ENCODE data around the gene NPHP1. TPM values are rescaled to one million over a fixed set of nuclear protein-coding genes. Genes with fewer than 3 reads are reported as not detected.

NPHP1 gene
- total and polyA plus RNA-seq, 2 of the 8 experiments (the other 6 are each of a cell fraction or from before 2014, with no cell fraction given) = 1.4 to 2.8 TPM

DNA sequence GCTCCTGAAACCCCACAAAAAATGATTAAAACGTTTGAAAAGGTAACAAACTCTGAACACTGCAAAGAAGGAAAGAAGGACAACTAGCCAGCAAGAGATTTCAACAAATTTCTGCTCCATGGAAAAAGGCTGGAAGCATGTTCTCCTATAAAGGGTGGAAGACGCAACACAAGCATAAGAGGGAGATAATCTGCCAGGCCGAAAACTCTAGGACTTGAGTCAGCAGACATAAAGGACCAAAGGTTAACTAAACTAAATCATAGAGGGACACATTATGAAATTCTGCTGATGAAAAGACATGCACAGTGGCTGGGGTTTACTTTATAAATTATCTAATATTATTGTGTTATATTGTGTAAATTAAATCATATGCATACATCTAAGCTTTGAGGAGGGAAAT is 6.8 kb downstream of the NPHP1 start (continued):
- TF ChIP-seq, protein P1, sequence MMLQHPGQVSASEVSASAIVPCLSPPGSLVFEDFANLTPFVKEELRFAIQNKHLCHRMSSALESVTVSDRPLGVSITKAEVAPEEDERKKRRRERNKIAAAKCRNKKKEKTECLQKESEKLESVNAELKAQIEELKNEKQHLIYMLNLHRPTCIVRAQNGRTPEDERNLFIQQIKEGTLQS (IDR thresholded peaks at IDR 0.05; ENCODE audit: insufficient read depth, low read depth, low read length) = no peak
- no peak for TF ChIP-seq HDAC2 (IDR thresholded peaks at IDR 0.05; ENCODE audit: borderline replicate concordance in 1 of 2, low read depth in 2 of 2, low read length in 2 of 2)
- TF ChIP-seq MAFK (IDR thresholded peaks at IDR 0.05; ENCODE audit: low read depth, low read length) = no peak
- no peak for TF ChIP-seq SIX5 (IDR thresholded peaks at IDR 0.05; ENCODE audit: low read depth, low read length)
- TF ChIP-seq NANOG (IDR thresholded peaks at IDR 0.05; ENCODE audit: insufficient read depth, low read depth, low read length, poor library complexity, severe bottlenecking) = no peak
